Aorta (tissue), 5 donors: ENCODE results near the gene PODXL. TPM values are rescaled to one million over a fixed set of nuclear protein-coding genes. Genes with fewer than 3 reads are reported as not detected.
A peak's percentile ranks its signal among the peaks of the same experiment; 100 is the strongest.

ENCODE experiments used
- ATAC-seq: fragments of 200-7000 bp; cut with Tn5 transposase; one replicate; pipeline ENCODE4 v1.9.1; 2022; ENCODE audit warnings: moderate library complexity; ENCODE audit not compliant: low FRiP score
- DNase-seq, 2 donors: peaks; one replicate each; pipeline ENCODE4 v3.0.0-alpha.2; 2020
- H3K27ac ChIP-seq, 2 donors: one replicate each; pipeline ENCODE4 v1.5.1; 2013; ENCODE audit warnings: low read length in 2 of 2, mild to moderate bottlenecking in 2 of 2, moderate library complexity in 2 of 2, control low read depth in 1 of 2, inconsistent platforms in 1 of 2, low read depth in 1 of 2
- H3K27me3 ChIP-seq, 2 donors: one replicate each; pipeline ENCODE4 v1.6.1; 2013; ENCODE audit warnings: control low read depth in 1 of 2, low read length in 1 of 2, mild to moderate bottlenecking in 1 of 2, moderate library complexity in 1 of 2; ENCODE audit not compliant: insufficient read depth in 2 of 2, control insufficient read depth in 1 of 2
- H3K36me3 ChIP-seq, 2 donors: one replicate each; pipeline ENCODE4 v1.6.1; 2013; ENCODE audit warnings: control low read depth in 1 of 2, low read length in 1 of 2, mild to moderate bottlenecking in 1 of 2; ENCODE audit not compliant: insufficient read depth in 2 of 2, control insufficient read depth in 1 of 2
- H3K4me1 ChIP-seq, 2 donors: one replicate each; pipeline ENCODE4 v1.6.1; 2013; ENCODE audit warnings: low read length in 2 of 2, control low read depth in 1 of 2, mild to moderate bottlenecking in 1 of 2, moderate library complexity in 1 of 2; ENCODE audit not compliant: insufficient read depth in 2 of 2, control insufficient read depth in 1 of 2
- H3K4me3 ChIP-seq, 2 donors: one replicate each; pipeline ENCODE4 v1.5.1; 2013; ENCODE audit warnings: low read length in 2 of 2, control low read depth in 1 of 2, mild to moderate bottlenecking in 1 of 2
- H3K9me3 ChIP-seq: one replicate; pipeline ENCODE4 v1.6.1; 2013; ENCODE audit warnings: mild to moderate bottlenecking, low read length; ENCODE audit not compliant: control insufficient read depth
- WGBS, 2 donors: extraction: QIAGEN DNeasy Blood & Tissue Kit; methylation state at CpG; one replicate each; pipeline ENCODE4 v1.1.7; 2013; 5-methylcytosine and 5-hydroxymethylcytosine counted together
- intact Hi-C, 2 donors: fragments of 100-400 bp; cut with DNase I; formaldehyde crosslinking; loops; one replicate each; pipeline versions ENCODE4 v1.14.2 to v1.15.0; 2022
- polyA plus RNA-seq, 2 donors: library from polyadenylated mRNA; stranded (reverse); fragments of 200-250 nt; gene quantifications; one replicate each; pipeline ENCODE4 v1.2.3, GENCODE V29; 2013
- total RNA-seq, 2 donors: library from RNA; stranded (reverse); fragmentation: NEBNext Ultra II Directional; extraction: Animal tissue kit (Norgen Biotek cat#: 25700); gene quantifications; one replicate each; pipeline ENCODE4 v1.2.1, GENCODE V29; 2021
- donor health status: healthy with polysubstance abuse.
- donor health status: Bipolar disorder and iron deficiency.
- donor health status: DM: no; HTN: no; CAD: no.
- donor health status: DM: no; HTN: no; CAD: no.
- donor health status: DM: yes; HTN: yes; CAD: no.

PODXL gene
- total and polyA plus RNA-seq, 4 donors = 1.7 to 55.5 (median 14.6) TPM

- H3K27ac ChIP-seq = no peak overlapping the region
- no peaks in the 10 kb centered on the region for H3K4me1 ChIP-seq
- ATAC-seq (no peak), DNase-seq (no peak)
- H3K4me3 ChIP-seq = peak overlapping the region; percentile 51 to 59
- 1 to 2% methylated on average over 24 to 25 of the region's 25 CpGs for WGBS, 2 donors
- no peaks in the 10 kb centered on the region for H3K36me3 ChIP-seq
- no peaks in the 10 kb centered on the region for H3K9me3 ChIP-seq
- intact Hi-C loops = no loop called here
- H3K27me3 ChIP-seq = no peaks in the 10 kb centered on the region
Measured at GRCh38 chr7:131556909-131557651, 652 bp upstream of the PODXL start.

DNA sequence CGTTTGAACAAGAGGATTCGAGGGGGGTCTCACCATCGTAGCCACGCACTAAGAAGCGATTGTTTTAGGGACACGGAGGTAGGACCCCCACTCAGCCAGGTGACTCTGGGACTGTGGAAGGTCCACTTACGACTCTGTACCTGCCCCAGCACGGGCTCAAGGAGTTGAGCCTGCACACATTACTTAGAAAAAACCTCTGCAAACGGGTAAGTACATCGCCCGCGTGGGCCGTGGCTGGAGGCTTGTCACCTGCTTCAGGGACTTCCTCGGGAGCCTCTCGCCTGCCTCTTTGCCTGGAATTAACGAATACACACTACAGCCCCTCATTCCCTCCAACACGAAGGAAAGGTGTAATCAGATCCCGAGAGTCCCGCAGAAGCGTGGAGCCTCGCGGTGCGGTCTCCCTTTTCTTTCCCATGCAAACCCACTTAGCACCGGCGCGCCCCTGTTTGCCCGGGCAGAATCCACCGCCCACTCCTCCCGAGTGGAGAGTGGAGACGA is 826 bp downstream of the PODXL start:
- peak overlapping the region in 1 of 2 donors; percentile 59 for H3K4me3 ChIP-seq
- no peak for DNase-seq
- H3K4me1 ChIP-seq = no peaks in the 10 kb centered on the region
- intact Hi-C loops = no loop called here
- no peaks in the 10 kb centered on the region for H3K27me3 ChIP-seq
- no peaks in the 10 kb centered on the region for H3K9me3 ChIP-seq
- WGBS, 2 donors = 16 to 18% methylated on average over 30 of the region's 30 CpGs
- no peak overlapping the region for H3K27ac ChIP-seq
- no peaks in the 10 kb centered on the region for H3K36me3 ChIP-seq
- ATAC-seq = no peak

DNA sequence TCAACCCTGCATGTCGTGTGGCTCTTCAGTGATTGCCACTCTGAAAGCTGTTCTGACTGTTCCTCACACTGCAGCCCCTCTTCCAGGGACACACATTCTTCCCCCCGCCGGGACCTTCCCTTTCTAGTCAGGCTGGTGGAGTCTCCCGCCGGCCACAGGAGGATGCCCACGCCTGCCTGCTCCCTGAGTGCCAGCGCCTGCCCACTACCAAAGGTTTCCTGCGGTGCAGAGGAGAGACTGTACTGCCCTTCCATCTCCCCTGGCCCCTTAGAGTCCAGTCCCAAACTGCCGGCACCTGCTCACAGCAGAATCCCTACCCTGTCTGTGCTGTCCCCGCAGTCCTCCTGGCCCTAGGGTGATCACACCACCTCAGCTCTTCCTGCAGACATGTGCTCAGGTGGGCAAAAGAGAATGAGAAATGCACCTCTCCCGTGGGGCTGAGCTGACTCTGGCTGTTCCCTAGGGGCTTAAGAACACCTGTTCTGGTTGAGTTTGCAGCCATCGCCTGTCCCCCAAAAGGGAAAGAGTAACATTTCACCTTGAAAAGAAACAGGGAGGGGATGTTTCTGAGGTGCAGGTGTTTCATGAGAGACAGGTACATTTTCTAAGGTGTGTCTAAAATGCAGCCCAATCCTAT is 1.4 kb downstream of the PODXL start:
- Histone ChIP-seq H3K27ac (no peak overlapping the region), H3K9me3 (no peaks in the 10 kb centered on the region)

DNA sequence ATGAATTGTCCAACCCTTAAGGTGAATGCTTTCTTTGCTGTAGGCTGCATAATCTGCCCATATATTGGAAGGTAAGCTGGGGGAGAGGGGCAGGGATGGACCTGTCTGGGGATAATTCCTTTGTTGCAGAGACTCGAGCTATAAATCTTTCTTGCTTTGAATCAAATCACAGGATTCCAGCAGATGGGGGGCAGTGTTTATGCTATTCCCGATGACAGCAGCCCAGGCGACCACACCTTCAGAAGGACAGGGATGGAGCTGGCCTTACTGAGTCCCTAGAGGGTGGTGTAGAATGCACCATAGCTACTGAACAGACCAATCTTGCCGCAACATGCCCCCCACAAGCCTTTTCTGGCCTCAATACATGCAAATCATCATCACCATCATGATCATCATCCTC is 2.5 kb downstream of the PODXL start:
- DNase-seq (no peak), ATAC-seq (no peak)
- H3K27me3 ChIP-seq = no peaks in the 10 kb centered on the region
- WGBS, 2 donors = 82 to 88% methylated on average over 4 of the region's 4 CpGs
- H3K4me1 ChIP-seq = no peaks in the 10 kb centered on the region
- no peaks in the 10 kb centered on the region for H3K9me3 ChIP-seq
- intact Hi-C loops = no loop called here
- H3K36me3 ChIP-seq = no peaks in the 10 kb centered on the region
- no peak overlapping the region for H3K4me3 ChIP-seq
- H3K27ac ChIP-seq = no peak overlapping the region

More for the DNA sequence above, 1.4 kb downstream of the PODXL start:
- no peaks in the 10 kb centered on the region for H3K27me3 ChIP-seq
- no peak for ATAC-seq
- 71 to 76% methylated on average over 12 of the region's 12 CpGs for WGBS, 2 donors
- H3K4me1 ChIP-seq = no peaks in the 10 kb centered on the region
- intact Hi-C loops = no loop called here
- no peak overlapping the region for H3K4me3 ChIP-seq
- no peaks in the 10 kb centered on the region for H3K36me3 ChIP-seq
- DNase-seq = no peak

DNA sequence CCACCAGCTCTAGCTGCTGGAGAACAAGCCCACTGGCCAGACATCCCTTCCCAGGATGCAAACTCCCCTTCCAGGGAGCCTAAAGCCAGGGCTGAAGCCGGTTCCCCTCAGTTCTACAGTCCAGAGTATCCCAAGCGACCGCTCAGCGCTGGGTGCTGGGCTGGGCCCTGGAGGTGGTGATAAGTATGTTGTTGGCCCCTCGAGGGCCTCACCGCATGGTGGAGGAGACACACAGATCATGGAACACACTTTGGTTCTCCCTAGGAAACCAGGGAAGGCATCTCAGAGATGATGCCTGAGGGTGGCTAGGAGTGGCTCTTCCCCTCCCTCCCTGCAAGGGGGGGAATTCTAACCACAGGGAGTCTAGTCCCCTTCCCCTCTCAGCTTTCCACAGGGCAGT is 4.4 kb downstream of the PODXL start:
- H3K4me3 ChIP-seq = no peak overlapping the region
- no peaks in the 10 kb centered on the region for H3K36me3 ChIP-seq
- intact Hi-C loops = no loop called here
- WGBS, 2 donors = 94 to 95% methylated on average over 6 of the region's 6 CpGs
- no peak for ATAC-seq
- H3K27ac ChIP-seq = no peak overlapping the region
- no peak for DNase-seq
- no peaks in the 10 kb centered on the region for H3K9me3 ChIP-seq
- H3K27me3 ChIP-seq = no peaks in the 10 kb centered on the region
- H3K4me1 ChIP-seq = no peaks in the 10 kb centered on the region

DNA sequence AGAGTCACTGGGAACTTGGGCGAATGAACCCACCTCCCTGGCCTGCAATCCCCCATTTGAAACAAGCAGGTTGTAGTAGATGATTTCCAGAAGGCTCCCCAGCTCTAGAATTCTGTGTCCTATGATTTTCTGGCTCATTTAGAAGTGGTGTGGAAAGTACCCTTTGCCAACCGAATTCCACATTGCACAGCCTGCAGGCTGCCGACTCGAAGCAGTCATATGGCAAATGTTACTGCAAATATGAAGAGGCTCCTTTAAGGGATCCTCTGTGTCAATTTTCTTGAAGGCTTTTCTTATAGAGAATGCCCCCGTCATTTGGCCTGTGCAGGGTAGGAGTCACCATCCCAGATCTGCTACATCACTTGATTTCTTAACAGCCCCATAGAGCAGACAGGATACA is 5.6 kb downstream of the PODXL start:
- no peak overlapping the region for H3K27ac ChIP-seq
- no peak overlapping the region for H3K4me3 ChIP-seq
- no peaks in the 10 kb centered on the region for H3K9me3 ChIP-seq
- 81 to 86% methylated on average over 5 of the region's 5 CpGs for WGBS, 2 donors
- DNase-seq = no peak
- no peaks in the 10 kb centered on the region for H3K27me3 ChIP-seq
- no peaks in the 10 kb centered on the region for H3K36me3 ChIP-seq
- intact Hi-C loops = no loop called here
- no peaks in the 10 kb centered on the region for H3K4me1 ChIP-seq
- no peak for ATAC-seq

DNA sequence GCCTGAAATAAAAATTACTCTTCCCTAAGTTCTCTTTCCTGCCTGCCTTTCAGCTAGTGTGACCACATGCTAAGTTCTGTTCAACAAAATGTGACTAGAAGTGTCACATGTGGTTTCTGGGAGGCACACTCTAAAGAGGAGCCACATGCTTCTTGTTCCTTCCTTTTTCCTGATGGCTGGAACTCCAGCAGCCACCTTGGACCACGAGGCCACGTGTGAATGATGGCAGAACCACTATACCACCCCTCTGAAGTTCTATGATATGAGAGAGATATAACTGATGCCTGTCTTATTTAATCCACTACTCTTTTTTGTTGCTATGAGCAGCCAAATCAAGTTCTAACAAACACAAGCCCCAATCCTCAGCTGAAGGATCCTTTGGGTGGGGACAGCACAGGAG is 8.1 kb downstream of the PODXL start:
- ATAC-seq (no peak), DNase-seq (peak in 1 of 2 donors; percentile 5)
- Histone ChIP-seq H3K36me3 (no peaks in the 10 kb centered on the region), H3K27me3 (no peaks in the 10 kb centered on the region), H3K4me1 (no peaks in the 10 kb centered on the region), H3K9me3 (no peaks in the 10 kb centered on the region), H3K4me3 (no peak overlapping the region), H3K27ac (no peak overlapping the region)
- intact Hi-C loops = no loop called here
- 88 to 94% methylated on average over 2 of the region's 2 CpGs for WGBS, 2 donors

DNA sequence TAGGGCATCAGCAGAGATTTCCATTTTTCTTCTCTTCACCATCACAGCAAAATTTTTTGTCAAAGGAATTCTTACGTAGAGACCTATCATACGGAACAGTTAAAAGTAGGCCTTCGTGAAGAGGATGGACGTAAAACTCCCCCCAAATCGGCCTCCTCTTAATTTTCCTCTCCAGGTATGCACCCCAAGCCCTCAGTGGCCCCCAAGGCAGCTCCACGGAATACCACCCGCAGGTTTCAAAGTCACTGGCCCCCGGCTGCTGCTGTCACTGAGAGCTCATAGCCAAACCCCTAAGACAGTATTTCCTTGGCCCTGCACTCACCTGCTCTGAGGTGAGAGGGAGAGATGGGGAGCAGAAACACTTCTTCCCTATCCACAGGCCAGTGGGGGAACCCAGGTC is 8.8 kb downstream of the PODXL start:
- no peak overlapping the region for H3K4me3 ChIP-seq
- 87 to 91% methylated on average over 8 of the region's 8 CpGs for WGBS, 2 donors
- no peaks in the 10 kb centered on the region for H3K9me3 ChIP-seq
- H3K4me1 ChIP-seq = no peaks in the 10 kb centered on the region
- intact Hi-C loops = no loop called here
- H3K36me3 ChIP-seq = no peaks in the 10 kb centered on the region
- ATAC-seq (no peak), DNase-seq (peak in 1 of 2 donors; percentile 49)
- no peaks in the 10 kb centered on the region for H3K27me3 ChIP-seq
- H3K27ac ChIP-seq = no peak overlapping the region
